Esophagus mucosa (tissue), 1 donor: Measurements from ENCODE around the gene SERPINB5. TPM values are rescaled to one million over a fixed set of nuclear protein-coding genes. Genes with fewer than 3 reads are reported as not detected.

Source experiments
- ATAC-seq: fragments of 200-7000 bp; cut with Tn5 transposase; one replicate; pipeline ENCODE4 v1.9.1; 2020
- total RNA-seq: library from RNA; stranded (reverse); gene quantifications from one replicate; pipeline ENCODE4 v1.2.4, GENCODE V29; 2023
- donor health status: DM: yes; HTN: yes; CAD: no.

The SERPINB5 gene
- total RNA-seq, 1 donor from 2014 or later, result 213 TPM

DNA sequence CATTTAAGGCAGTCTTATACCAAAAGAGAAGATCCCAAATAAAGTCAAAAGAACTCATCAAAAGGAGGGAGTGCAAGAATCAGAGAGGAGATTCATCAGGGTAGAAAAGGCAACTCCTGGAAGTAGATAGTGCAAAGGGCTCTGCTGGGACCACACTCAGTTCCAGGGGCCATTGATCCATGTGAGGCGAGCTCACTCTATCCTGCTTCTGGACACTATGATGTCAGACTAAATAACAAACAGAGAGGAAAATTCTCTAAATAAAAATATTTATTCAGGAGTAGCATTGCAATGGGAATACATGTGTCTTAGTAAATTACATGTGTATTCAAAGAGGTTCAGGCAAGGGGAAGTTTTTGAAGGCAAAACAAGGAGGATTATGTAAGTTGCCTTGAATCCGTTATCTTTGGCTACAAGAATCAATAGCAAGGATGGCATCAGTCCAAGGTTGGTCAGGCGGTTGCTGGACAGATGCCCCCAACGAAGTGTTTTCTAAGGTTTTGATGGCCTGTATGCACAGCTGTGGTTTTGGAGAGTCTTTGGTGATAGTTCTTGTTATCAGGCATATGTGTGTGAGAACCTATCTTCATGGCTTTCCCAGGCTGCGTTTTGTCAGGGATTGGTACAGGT lies 52.2 kb downstream of the SERPINB5 start:
- ATAC-seq, result no peak

DNA sequence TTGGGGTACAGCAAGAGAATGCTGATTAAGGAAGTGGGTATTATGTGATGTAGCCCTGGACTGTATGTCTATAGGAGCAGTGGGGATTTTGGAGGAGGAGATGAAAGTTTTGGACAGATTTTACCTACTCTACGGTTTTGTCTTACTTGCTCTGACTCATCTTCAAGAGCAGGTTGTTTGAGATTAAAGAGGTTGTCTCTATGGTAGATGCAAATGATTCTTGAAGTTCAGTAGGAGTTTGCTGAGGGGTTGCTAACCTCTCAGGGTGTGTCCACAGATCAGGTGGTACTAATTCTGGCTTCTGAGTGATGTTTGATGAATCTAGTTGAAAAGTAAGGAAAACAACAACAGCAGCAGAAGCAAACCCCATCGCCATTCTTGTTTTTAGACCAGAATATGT lies 55.7 kb downstream of the SERPINB5 start:
- ATAC-seq, result peak; percentile 71

DNA sequence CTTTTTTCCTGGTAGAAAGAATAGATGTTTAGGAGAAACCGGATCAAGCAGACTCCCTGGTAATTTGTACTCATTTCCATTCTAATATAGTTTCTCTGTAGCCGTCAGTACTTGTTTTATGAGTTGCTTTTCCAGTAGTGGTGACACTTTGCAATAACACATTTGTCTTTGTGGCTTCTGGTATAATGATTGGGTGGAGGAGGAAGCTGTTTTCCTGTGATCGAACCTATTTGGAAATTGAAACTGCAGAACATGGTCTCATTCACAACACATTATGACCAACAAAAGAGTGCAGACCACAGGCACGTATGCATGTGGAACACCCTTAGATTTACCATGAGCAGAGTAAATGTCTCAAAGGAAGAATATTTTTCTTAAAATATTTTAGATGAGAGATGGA lies 57.9 kb downstream of the SERPINB5 start:
- ATAC-seq, result peak; percentile 67

DNA sequence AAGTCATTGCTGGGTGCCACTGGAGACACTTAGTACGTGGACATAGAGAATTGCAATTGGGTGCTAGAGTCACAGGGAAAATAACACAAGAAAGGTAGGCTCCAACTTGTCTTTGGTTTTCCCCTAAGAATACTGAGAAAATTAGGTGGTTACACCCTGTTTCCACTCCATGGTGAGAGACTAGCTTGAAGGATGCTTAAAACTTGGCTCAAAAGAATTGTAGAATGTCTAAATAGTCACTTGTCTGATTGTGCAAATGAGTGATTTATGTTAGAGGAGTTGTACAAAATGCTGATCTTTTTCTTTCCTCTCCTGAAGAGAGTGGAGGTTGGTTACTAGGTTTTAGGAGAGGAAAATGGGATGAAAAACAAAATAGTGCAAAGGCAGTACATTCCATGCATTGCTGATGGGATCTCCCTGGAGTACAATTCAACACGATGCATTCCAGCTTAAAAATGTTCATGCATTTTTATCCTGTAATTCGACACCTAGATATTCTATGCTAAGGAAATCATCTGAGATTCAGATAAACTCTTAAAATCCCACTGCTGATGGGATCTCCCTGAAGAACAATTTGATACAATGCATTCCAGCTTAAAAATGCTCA lies 63.2 kb downstream of the SERPINB5 start:
- no peak for ATAC-seq

DNA sequence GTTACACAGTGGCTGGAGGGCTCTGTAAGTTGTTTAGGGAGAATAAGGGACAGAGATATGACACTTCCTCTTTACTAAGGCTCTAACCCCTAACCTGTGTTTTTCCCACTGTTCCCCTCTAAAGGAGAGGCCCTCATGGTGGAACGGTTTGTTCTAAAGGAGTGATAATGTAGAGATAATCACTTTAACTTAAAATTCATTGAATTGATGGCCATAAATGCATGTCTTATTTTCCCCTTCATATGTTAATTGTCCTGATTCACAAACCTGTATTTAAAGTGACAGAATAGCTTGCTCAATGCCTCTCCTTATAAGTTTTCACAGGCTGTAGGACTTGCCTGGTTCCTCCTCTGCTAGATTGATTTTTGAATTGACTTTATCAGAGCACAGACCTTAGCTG lies 65.3 kb downstream of the SERPINB5 start, which contains the start of gene SERPINB12:
Gene SERPINB12 (plus strand): TSS at position 301 of the 400 bp plus-strand sequence. CDS start 13,791 bp downstream, outside the sequence.
- no peak for ATAC-seq

DNA sequence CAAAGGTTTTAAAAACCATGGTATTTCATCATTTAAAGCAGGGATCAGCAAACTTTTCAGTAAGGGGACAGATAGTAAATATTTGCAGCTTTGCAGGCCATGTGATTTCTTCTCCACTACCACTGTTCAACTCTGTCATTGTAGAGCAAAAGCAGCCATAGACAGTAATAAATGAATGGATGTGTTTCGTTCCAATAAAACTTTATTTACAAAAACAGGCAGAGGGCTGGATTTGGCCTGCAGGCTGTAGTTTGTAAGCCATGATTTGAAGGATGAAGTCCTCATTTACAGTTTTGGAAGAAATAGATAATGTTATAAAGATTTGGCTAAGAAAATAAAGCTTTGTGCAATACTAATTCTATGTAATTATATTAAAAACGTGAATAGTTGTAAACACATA lies 67.3 kb downstream of the SERPINB5 start:
- no peak for ATAC-seq

DNA sequence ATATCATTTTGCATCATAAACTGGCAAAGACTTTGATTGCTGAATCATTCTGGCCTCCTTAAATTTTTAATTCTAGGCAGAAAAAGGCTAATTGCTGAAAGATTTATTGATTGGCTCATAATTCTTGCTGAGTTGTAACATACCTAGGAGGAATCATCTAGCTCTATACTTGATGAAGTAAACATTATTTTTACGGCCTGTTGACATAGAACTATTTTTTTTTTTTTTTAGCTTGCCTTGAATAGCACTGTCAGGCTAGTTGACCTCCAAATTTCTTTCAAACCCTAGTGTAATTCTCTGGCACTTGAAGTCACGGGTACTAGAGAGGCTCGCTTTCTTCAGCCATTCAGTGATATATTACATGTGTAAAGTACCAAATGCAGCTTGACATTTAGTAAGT lies 68.2 kb downstream of the SERPINB5 start:
- ATAC-seq, result no peak

DNA sequence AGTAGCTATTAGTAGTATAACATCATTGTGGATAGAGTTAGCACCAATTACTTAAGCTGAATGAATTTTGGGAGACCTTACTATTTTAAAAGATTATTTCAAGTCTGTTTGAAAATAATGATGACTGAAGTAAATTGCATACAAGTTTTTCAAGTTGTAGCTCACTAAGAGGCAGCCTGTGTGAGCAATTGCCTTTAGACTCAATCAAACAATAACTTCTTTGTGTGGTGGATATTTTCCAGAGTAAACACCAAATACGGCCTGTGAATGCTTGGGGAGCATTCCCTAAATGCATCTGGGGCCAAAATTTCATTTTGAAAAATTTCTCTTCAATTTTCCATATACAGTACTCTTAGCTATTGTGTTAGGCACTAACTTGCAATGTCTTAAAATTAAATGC lies 73.3 kb downstream of the SERPINB5 start:
- peak; percentile 68 for ATAC-seq

DNA sequence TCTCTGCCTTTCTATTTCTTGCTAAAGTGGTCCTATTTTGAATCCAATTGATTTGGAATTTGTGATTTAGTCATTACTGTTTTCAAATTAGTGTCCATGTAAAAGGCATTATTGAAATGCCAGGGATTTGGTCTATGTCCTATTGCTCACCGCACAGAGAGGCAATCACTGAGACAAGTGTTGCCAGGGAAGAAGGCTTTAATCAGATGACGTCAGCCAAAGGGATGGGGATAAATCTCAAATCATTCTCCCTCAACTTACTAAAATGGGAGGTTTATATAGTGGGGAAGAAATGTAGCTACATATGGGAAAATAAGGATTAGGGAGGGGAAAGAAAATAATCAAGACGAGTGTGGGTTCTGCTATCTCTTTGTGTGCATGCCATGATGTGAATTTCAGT lies 75.0 kb downstream of the SERPINB5 start:
- no peak for ATAC-seq

DNA sequence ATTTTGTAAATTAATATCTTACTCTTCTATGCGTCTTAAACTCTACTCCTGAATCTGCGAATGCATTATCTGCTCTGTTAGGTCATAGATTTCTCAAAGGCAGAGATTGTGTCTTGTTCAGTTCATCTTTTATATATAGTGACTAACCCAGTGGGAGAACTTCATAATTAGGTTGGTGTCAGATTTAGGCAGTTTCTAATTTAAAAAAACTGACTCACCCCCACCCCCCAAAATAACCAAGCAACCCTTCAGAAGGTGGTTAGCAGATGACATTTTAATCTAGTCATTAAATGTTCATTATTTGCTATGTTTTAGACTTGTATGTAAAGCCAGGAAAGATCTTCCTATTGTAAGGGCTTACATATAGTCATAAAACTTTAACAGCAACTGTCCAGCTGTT lies 75.8 kb downstream of the SERPINB5 start:
- ATAC-seq, result no peak

DNA sequence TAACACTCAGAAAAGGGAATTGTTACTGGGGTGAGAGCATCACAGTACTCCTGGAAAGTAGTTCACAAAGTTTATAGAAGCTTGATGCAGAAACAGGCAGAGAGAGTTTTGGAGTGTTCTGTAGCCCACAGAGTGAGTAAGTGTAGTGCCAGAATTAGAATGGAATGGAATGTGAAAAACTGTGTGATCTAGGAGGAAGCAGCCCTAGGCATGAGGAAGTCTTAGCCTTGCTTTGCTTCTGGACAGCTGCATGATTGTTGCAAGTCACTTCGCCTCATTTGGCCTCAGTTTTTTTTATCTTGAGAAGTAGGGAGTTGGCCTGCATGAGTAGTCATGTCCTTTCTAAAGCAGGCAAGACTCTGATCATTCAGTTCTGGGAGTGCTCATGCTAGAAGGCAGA lies 76.3 kb downstream of the SERPINB5 start:
- peak; percentile 93 for ATAC-seq

Other genes starting within 250 kb of the SERPINB5 start
- gene BCL2, start 157.2 kb upstream of the SERPINB5 start, total RNA-seq, result 2.3 TPM
- gene KDSR, start 109.8 kb upstream of the SERPINB5 start, total RNA-seq, result 37.8 TPM
- 135 TPM for gene VPS4B, start 54.5 kb upstream of the SERPINB5 start, total RNA-seq
- 0.60 TPM for gene SERPINB12, start 65.4 kb downstream of the SERPINB5 start, total RNA-seq
- gene SERPINB13, start 110.4 kb downstream of the SERPINB5 start, total RNA-seq, result 281 TPM
- 418 TPM for gene SERPINB4, start 167.3 kb downstream of the SERPINB5 start, total RNA-seq
- 879 TPM for gene SERPINB3, start 184.9 kb downstream of the SERPINB5 start, total RNA-seq
- gene SERPINB11, start 226.0 kb downstream of the SERPINB5 start, total RNA-seq, result 7.1 TPM